GM12891 (cell line): ENCODE results near the gene SLC38A3.

Source experiments
- POLR2A ChIP-seq: IDR thresholded peaks from 2 replicates; pipeline ENCODE4 v1.6.1; 2011; ENCODE audit warnings: low read depth, low read length, control low read depth
- POLR2AphosphoS5 ChIP-seq: IDR thresholded peaks from 2 replicates; pipeline ENCODE4 v1.6.1; 2011; ENCODE audit warnings: low read depth, low read length, control low read depth
- TAF1 ChIP-seq: IDR thresholded peaks from 2 replicates; pipeline ENCODE4 v1.6.1; 2011; ENCODE audit warnings: low read depth, low read length, control low read depth

DNA sequence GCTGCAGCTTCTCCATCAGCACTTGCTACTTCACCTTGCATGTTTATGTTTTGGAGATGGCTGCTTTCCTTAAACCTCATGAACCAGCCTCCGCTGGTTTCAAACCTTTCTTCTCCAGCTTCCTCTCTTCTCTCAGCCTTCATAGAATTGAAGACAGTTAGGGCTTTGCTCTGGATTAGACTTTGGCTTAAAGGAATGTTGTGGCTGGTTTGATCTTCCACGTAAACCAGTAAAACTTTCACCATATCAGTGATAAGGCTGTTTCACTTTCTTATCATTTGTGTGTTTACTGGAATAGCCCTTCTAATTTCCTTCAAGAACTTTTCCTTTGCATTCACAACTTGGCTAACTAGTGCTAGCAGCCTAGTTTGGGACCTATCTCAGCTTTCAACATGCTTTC is 25.4 kb upstream of the SLC38A3 start:
- no peak for TF ChIP-seq POLR2A
- TF ChIP-seq POLR2AphosphoS5 = no peak
- no peak for TF ChIP-seq TAF1
